Choroid plexus epithelial cell (primary cell): ENCODE results near the gene SMIM23.

Experiments
- DNase-seq: peaks from one replicate; pipeline ENCODE4 v3.0.0-alpha.2; 2010; ENCODE audit warnings: low read depth
- H3K4me3 ChIP-seq: 2 replicates; pipeline ENCODE4 v1.5.1; 2011; ENCODE audit warnings: low read depth, mild to moderate bottlenecking, control low read depth, low read length, moderate library complexity
- CTCF ChIP-seq: conservative IDR thresholded peaks from 2 replicates; pipeline ENCODE4 v1.5.1; 2011; ENCODE audit warnings: low read depth, mild to moderate bottlenecking, control low read depth, inconsistent platforms, low read length, moderate library complexity

Gene SMIM23

DNA sequence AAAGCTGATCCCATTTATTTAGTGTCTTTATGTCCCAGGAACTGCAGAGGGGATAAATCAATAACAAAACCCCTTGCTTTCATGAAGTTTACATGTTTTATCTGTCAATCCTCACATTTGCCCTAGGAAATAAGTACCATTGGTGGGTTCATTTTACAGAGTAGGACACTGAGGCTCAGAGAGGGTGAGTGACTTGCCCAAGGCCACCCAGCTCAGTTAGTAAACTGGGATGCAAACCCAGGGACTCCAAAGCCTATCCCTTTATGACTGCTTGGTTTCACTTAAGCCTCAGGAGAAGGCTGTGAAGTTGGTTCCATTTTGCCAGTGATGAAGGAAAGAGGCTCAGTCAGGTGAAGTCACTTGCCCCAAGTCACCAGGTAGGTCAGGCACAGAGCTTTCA is 51.9 kb downstream of the SMIM23 start:
- no peak for DNase-seq
- no peak overlapping the region for H3K4me3 ChIP-seq
- no peak for TF ChIP-seq CTCF

DNA sequence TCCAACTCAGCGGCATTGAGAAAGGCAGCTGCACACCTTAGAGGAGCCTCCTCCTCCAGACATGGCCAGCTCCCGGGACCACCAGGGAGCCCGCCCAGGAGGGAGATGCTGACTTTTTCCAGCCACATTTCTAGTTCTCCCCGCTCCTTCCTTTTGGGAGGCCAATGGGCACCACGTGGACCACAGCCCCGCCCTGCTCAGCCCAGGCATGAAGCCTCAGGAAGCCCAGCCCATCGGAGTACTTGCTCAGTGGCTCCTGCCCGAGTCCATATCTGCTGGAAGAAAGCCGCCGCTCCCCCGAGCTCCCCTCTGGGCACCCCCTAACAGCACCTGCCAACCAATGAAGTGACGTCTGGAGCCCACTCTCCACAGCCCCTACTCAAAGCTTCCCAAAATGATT is 52.4 kb downstream of the SMIM23 start:
- no peak for DNase-seq
- TF ChIP-seq CTCF = no peak
- H3K4me3 ChIP-seq = no peak overlapping the region

- no peak for DNase-seq
- no peak for TF ChIP-seq CTCF
- no peak overlapping the region for H3K4me3 ChIP-seq
Measured at GRCh38 chr5:171839112-171839511, 53.5 kb downstream of the SMIM23 start.

- TF ChIP-seq CTCF = no peak
- no peak overlapping the region for H3K4me3 ChIP-seq
- DNase-seq = no peak
Measured at GRCh38 chr5:171840066-171840465, 54.4 kb downstream of the SMIM23 start.
